Effector memory CD4-positive, alpha-beta T cell (primary cell): ENCODE data around the gene RNU1-4.
"Not testable (repeated sequence)": the region's sequence is repeated elsewhere in the genome, so short reads cannot be mapped to it uniquely, and the experiment has no call there.

Experiments
- DNase-seq, 3 donors: peaks; one replicate each; pipeline ENCODE4 v3.0.0-alpha.2; 2020
- H3K27ac ChIP-seq: 2 replicates; pipeline ENCODE4 v1.7.0; 2013; ENCODE audit warnings: mild to moderate bottlenecking, low read length, moderate library complexity; ENCODE audit not compliant: insufficient read depth, poor library complexity, severe bottlenecking
- H3K27me3 ChIP-seq: replicated peaks from 2 replicates; pipeline ENCODE4 v1.7.0; 2013; ENCODE audit warnings: mild to moderate bottlenecking, low read length; ENCODE audit not compliant: insufficient read depth, control insufficient read depth, poor library complexity, severe bottlenecking
- H3K36me3 ChIP-seq: 2 replicates; pipeline ENCODE4 v1.7.0; 2013; ENCODE audit warnings: mild to moderate bottlenecking, low read length, moderate library complexity; ENCODE audit not compliant: control insufficient read depth, insufficient read depth
- H3K4me1 ChIP-seq: 2 replicates; pipeline ENCODE4 v1.7.0; 2013; ENCODE audit warnings: low read length, mild to moderate bottlenecking; ENCODE audit not compliant: control insufficient read depth, insufficient read depth, poor library complexity, severe bottlenecking
- H3K4me3 ChIP-seq: 2 replicates; pipeline ENCODE4 v1.7.0; 2013; ENCODE audit warnings: low read length, low read depth, mild to moderate bottlenecking; ENCODE audit not compliant: insufficient read depth, poor library complexity, severe bottlenecking
- H3K9me3 ChIP-seq: 2 replicates; pipeline ENCODE4 v1.7.0; 2013; ENCODE audit warnings: mild to moderate bottlenecking, low read length, moderate library complexity; ENCODE audit not compliant: control insufficient read depth

The RNU1-4 gene

DNA sequence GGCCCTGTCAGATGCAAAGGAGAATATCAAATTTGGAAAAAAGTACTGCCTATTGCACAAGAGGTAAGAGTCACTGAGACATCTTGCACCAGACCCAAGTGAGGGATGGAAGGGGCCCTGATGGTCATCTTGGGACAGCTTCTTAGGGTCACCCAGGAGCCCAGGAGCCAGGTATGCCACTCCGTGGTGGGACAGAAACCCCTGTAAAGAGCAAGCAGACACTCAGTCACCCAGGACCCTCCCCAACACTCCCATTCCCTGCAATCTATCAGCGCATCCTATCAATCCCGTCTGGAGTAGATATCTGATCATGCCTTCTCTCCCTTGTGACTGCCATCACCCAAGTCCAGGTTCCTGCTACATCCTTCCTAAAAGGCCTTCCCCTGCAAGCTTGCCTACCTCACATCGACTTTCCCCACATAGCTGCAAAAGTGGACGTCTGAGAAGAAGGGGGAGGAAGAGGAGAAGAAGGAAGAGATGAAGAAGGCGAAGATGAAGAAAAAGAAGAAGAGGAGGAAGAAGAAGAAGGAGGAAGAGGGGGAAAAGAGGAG is 30.7 kb downstream of the RNU1-4 start:
- not testable (repeated sequence) for H3K27me3 ChIP-seq, H3K4me1 ChIP-seq, H3K27ac ChIP-seq, H3K36me3 ChIP-seq, H3K9me3 ChIP-seq, H3K4me3 ChIP-seq, DNase-seq

DNA sequence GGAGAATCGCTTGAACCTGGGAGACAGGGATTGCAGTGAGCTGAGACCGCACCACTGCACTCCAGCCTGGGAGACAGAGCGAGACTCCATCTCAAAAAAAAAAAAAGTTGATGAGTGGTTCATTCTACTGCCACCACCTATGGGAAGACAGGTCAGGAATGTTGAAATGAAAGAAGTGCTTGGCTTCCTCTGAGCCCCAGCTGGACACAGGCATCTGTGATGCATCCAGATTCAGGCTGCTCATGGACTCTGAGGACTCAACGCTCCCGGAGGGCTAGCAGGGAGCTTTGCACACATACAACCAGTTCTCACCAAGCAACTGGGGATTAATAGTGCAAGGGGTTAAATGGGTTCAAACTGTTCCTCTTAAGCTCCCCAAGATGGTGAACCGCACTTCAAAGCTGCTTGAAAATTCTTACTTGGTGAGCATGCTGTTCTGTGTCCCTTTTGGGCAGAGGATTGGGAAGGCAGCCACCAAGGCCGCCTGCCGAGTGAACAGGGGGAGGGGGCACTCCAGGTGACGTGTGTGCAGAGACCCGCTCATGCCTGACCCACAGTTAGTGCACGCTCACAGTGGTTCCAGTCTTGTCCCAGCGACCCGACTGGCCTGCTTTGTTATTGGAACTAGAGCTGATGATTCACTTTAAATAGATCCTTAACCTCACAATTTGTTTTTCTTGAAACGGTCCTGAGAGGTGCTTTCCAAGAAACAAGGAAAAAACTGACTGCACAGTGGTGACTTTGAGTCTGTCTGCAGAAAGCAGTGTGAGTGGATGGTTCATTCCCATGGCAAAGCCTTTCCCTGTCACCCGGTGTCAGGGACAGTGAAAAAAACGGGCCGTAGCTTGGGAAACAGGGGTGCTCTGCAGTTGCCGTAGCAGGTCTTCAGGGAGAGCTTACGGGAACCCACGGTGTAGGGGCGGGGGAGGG is 32.2 kb downstream of the RNU1-4 start:
- not testable (repeated sequence) for DNase-seq

DNA sequence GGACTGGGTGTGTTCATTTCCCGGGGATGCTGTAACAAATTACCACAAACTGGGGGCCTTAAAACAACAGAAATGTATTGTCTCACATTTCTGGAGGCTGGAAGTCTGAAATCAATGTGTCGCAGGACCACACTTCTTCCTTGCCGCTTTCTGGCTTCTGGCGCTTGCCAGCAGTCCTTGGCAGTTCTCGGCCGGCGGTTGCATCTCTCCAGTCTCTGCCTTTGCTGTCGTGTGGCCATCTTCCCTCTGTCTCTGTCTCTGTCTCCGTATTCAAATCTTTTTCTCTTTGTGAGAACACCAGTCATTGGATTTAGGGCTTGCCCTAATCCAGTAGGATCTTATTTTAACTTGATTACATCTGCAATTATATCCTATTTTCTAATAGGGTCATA is 32.9 kb downstream of the RNU1-4 start:
- H3K4me1 ChIP-seq, H3K27me3 ChIP-seq, H3K4me3 ChIP-seq, H3K9me3 ChIP-seq, DNase-seq, H3K27ac ChIP-seq, H3K36me3 ChIP-seq: not testable (repeated sequence)

More for the DNA sequence above, 32.2 kb downstream of the RNU1-4 start:
- not testable (repeated sequence) for H3K9me3 ChIP-seq, H3K4me3 ChIP-seq, H3K4me1 ChIP-seq, H3K27me3 ChIP-seq, H3K27ac ChIP-seq, H3K36me3 ChIP-seq

DNA sequence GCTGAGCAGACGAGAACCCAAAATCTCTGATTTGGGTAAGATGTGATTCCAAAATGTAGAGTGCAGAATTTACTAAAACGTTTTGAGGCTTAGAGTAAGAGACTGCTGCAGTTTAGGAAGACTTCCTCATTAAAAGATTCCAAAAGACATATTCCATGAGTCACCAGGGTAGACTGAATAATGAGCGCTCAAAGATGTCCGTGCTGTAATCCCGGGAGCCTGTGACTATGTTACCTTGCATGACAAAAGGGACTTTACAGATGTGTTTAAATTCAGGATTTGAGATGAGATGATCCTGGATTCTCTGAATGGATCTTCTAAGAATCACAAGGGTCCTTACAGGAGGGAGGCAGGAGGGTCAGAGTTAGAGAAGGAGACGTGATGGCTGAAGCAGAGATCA is 33.4 kb downstream of the RNU1-4 start:
- not testable (repeated sequence) for H3K27me3 ChIP-seq, H3K9me3 ChIP-seq, H3K4me3 ChIP-seq, H3K4me1 ChIP-seq, H3K27ac ChIP-seq, H3K36me3 ChIP-seq, DNase-seq

DNA sequence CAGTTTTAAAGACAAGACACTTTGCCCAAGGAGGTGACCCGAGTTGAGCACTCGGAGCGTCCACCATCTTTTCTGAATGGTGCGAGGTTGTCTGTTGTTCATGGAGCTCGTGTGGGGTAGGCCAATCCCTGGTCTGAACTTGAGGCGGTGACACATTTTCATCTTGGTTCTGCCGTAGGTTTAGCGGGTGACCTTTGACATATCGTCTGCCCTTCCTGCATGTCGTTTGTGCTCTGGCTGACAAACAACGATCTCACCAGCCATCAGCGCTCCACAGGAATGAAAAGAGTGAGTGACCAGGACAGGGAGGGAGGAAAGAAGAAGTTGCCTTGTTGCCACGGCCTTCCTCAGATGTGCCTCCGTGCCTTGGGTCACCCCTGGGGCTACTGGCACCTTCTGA is 34.5 kb downstream of the RNU1-4 start:
- H3K4me3 ChIP-seq, H3K4me1 ChIP-seq, DNase-seq, H3K27me3 ChIP-seq, H3K27ac ChIP-seq, H3K9me3 ChIP-seq, H3K36me3 ChIP-seq: not testable (repeated sequence)

DNA sequence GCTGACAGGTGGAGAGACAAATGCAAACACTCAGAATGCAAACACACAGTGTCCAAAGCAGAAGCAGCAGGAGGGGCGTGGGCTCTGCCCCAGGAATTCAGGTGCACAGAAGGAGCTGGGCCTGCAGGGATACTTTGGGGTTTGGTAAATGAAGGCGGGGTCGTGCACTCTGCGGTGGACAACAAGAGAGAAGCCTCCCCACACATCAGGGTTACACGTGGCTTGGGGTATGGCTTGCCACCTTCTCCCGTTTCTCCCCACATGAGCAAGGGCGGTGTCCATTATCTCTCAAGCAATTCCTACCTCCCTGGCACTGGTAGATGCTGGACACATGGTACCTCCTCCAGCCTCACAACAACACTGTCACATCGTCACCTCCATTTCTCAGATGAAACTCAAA is 35.0 kb downstream of the RNU1-4 start:
- not testable (repeated sequence) for H3K4me1 ChIP-seq, DNase-seq, H3K9me3 ChIP-seq, H3K27ac ChIP-seq, H3K36me3 ChIP-seq, H3K4me3 ChIP-seq, H3K27me3 ChIP-seq

DNA sequence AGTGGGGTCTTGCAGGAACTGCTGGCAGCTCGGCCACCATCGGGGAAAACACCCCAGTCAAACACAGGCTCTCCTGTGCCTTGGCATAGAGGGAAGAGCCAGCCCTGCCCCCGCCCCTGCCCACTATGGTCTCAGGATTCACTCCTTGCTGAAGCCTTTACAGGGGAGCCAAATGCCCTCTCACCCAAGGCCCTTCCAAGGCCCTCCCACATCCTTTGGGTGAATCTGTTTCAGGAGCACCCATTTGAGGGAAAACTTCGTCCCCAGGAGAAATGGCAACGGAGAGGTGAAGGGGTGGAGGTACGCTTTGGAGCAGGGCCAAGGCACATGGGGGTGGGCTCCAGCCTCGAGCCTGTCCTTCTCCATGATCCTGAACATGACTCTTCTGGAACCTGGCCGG is 35.9 kb downstream of the RNU1-4 start:
- H3K9me3 ChIP-seq, H3K27me3 ChIP-seq, H3K27ac ChIP-seq, DNase-seq, H3K4me3 ChIP-seq, H3K4me1 ChIP-seq, H3K36me3 ChIP-seq: not testable (repeated sequence)

DNA sequence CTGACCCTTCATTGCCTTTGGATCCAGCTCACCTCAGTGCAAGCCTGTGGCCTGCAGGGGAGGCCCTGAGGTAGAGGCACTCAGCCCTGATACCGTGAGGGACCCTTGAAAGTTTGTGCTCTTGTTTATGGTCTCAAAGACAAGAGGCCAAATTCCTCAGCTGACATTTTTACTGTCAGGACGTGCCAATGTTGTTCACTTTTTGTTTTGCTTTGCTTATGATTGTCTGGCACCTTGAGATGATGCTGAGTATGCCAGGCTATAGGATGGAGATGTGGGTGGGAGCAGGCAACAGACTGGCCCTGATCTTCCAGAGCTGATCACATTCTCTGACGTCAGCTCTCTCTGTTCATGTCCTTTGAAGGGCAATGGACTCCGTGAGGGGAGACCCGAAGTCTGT is 36.5 kb downstream of the RNU1-4 start:
- H3K4me3 ChIP-seq, H3K27ac ChIP-seq, H3K9me3 ChIP-seq, DNase-seq, H3K36me3 ChIP-seq, H3K27me3 ChIP-seq, H3K4me1 ChIP-seq: not testable (repeated sequence)

DNA sequence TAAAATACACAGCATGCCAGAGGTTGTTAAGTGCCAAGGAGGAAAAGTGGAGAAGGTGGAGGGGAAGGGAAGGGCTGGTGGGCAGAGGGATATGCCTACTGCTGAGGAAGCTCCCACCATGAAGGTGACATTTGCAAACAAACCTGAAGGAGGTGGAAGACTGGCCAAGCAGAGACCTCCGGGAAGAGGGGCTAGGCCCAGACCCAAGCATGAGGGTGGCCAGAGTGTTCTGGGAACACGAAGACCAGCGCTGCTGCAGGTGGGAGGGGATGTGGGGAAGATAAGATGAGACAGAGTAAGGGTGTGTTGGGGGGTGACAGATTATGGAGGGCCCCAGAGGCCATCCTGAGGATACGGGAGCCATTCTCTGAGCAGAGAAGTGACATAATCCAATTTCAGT is 37.5 kb downstream of the RNU1-4 start:
- H3K36me3 ChIP-seq, H3K27ac ChIP-seq, H3K27me3 ChIP-seq, DNase-seq, H3K9me3 ChIP-seq, H3K4me1 ChIP-seq, H3K4me3 ChIP-seq: not testable (repeated sequence)

DNA sequence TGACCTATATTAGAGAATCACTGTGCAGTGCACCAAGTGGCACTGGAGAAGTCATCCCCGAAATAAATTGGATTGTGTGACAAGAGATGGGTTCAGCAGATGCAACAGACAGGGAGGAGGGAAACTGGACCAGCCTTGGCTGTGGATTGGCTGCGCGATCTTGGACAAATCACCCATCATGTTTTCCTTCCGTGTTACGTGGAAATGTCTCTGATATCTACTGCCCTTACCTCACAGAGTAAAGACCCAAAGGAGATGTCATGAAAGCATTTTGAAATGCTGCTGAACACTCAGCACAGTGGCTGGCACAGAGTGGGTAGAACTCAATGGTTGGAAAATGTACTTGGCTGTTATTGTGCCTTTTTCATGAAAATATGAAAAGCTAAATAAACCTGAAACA is 39.2 kb downstream of the RNU1-4 start:
- H3K4me3 ChIP-seq, DNase-seq, H3K4me1 ChIP-seq, H3K27ac ChIP-seq, H3K27me3 ChIP-seq, H3K9me3 ChIP-seq, H3K36me3 ChIP-seq: not testable (repeated sequence)
